Prostate gland (tissue), 2 donors: ENCODE data around the gene ZNF488.

Experiments used
- POLR2AphosphoS5 ChIP-seq: sonication (generic); formaldehyde crosslinking; IDR thresholded peaks from one replicate; pipeline ENCODE4 v1.6.1; 2017; ENCODE audit warnings: antibody characterized with exemption
- TF ChIP-seq, protein P1 (sequence below), 4 experiments: fragments of 200-600 bp in 2 of 4; fragments of 450-650 bp in 2 of 4; sonication (generic) in 2 of 4; IDR thresholded peaks; 1 replicate in 3 of 4; 2 replicates in 1 of 4; pipeline ENCODE4 v1.5.1; 2016 to 2019; ENCODE audit warnings: antibody characterized with exemption in 4 of 4, mild to moderate bottlenecking in 2 of 4, moderate library complexity in 2 of 4

DNA sequence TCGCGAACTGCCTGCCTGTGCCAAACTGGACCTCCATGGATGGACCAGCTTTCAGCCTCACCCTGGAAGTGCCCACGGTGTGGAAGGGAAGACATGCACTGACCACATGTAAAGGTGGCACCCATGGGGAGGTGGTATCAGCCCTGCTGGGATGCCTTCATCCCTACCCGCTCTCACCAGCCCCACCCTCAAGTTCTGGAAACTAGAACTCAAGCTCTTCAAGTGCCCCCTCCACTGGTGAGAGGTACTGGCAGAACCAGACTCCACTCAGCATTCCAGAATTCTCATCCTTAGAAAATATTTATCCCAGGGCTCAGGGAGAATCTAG is 5.9 kb downstream of the ZNF488 start:
- no peak for TF ChIP-seq POLR2AphosphoS5
- TF ChIP-seq, protein P1, sequence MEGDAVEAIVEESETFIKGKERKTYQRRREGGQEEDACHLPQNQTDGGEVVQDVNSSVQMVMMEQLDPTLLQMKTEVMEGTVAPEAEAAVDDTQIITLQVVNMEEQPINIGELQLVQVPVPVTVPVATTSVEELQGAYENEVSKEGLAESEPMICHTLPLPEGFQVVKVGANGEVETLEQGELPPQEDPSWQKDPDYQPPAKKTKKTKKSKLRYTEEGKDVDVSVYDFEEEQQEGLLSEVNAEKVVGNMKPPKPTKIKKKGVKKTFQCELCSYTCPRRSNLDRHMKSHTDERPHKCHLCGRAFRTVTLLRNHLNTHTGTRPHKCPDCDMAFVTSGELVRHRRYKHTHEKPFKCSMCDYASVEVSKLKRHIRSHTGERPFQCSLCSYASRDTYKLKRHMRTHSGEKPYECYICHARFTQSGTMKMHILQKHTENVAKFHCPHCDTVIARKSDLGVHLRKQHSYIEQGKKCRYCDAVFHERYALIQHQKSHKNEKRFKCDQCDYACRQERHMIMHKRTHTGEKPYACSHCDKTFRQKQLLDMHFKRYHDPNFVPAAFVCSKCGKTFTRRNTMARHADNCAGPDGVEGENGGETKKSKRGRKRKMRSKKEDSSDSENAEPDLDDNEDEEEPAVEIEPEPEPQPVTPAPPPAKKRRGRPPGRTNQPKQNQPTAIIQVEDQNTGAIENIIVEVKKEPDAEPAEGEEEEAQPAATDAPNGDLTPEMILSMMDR (IDR thresholded peaks at IDR 0.05): no peak
